ENCODE results near the gene MAPK8IP1.

GRCh38 chr11:45941285-45941684 lies 55.8 kb downstream of the MAPK8IP1 start:
- no peak for TF ChIP-seq YY1 (IDR thresholded peaks at IDR 0.05; ENCODE audit: insufficient read depth, insufficient read length)
- TF ChIP-seq ZNF274 (IDR thresholded peaks at IDR 0.05; ENCODE audit: low read depth, low read length) = no peak
